Activated CD4-positive, alpha-beta T cell treated with anti-CD3 and anti-CD28 coated beads, Interleukin-2, amount 50 U/mL, for 24 hours (primary cell): ENCODE results near the gene UBE3D.
"Not testable (repeated sequence)": the region's sequence is repeated elsewhere in the genome, so short reads cannot be mapped to it uniquely, and the experiment has no call there.

Experiments used
- DNase-seq, 2 donors: peaks; one replicate each; pipeline ENCODE4 v3.0.0-alpha.2; 2020; ENCODE audit warnings: low read depth in 1 of 2, low spot score in 1 of 2

The UBE3D gene

GRCh38 chr6:83055366-83055964 lies 10.2 kb downstream of the UBE3D start:
- no peak for DNase-seq

DNA sequence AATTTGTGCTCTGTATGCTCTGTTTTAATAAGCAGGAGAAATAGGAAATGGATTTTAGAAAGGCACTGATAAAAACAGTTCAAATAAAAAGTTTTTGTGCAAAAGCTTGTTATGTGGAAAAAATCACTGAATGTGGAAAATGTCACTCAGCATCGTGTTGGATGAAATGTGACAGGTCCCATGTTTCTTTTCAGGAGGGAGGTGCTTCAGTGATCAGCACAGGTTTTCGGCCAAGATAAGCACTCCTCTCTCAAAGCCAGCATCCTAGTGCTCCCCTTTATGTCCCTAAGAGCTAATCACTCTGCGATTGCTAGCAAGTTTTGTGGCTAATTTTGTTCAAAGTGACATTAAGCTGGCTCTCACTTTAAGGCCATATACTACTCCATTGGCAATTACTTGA lies 12.0 kb downstream of the UBE3D start:
- no peak for DNase-seq

GRCh38 chr6:83051377-83052172 lies 14.1 kb downstream of the UBE3D start:
- no peak for DNase-seq

GRCh38 chr6:83047065-83047754 lies 18.4 kb downstream of the UBE3D start:
- no peak for DNase-seq

DNA sequence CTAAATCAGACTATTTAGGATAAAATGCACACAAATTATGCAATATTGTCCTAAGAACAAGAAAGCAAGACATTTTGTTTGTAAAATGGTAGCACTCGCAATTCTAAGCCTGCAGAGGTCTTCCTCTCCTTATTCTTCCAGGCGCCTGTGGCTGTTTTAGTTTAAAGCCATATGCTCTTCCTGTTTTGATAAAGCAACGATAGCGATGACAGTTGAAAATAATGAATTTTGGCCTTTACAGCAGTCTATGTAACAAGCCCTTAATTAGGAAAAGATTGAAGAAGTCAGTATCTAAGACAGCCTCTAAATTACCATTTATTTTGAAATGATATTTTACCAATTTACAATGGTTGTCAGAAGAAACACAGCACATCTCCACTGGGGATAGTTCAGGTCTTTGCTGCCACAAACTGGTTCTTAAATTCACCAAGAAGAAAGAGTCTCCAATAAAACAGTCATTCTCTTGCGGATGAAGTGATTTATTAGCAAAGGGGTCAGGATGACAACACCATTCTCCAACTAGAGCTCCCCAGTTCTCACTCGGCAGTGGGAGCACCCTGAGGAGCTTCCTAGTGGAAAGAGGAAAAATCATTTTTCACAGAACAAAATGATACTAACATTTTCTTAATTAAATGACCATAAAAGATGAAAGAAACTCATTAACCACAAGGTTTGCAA lies 21.4 kb downstream of the UBE3D start:
- no peak for DNase-seq

- no peak for DNase-seq
Observed at GRCh38 chr6:83042467-83043053, 23.1 kb downstream of the UBE3D start.

DNA sequence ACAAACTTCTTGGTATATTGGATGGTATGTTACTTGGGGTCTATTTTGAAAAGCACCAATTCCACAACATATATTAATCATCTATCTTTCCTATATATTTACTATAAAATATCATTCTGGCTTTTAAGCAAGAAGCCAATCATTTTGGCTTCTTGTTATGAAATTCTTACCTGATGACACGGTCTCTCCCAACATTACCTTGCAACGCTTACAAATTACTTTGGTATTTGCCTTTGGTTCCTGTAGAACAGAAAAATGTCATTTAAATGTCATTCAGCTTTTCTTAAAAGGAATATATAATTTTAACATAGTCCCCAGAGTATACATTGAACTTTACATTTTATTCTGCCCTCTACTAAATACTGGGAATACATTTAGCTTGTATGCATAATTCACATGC lies 27.4 kb downstream of the UBE3D start:
- no peak for DNase-seq

DNA sequence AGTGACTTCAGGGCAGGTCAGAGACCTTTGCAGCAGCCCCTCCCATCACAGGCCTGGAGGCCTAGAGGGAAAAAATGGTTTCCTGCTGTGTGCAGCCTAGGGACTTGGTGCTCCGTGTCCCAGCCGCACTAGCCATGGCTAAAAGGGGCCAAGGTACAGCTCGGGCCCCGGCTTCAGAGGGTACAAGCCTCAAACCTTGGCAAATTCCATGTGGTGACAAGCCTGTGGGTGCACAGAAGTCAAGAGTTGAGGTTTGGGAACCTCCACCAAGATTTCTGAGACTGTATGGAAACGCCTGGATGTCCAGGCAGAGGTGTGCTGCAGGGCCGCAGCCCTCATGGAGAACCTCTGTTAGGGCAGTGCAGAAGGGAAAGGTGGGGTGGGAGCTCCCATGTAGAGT lies 34.0 kb downstream of the UBE3D start:
- DNase-seq = no peak

GRCh38 chr6:83019741-83020140 lies 45.9 kb downstream of the UBE3D start:
- DNase-seq = no peak

GRCh38 chr6:83011131-83011530 lies 54.5 kb downstream of the UBE3D start:
- DNase-seq = not testable (repeated sequence)

DNA sequence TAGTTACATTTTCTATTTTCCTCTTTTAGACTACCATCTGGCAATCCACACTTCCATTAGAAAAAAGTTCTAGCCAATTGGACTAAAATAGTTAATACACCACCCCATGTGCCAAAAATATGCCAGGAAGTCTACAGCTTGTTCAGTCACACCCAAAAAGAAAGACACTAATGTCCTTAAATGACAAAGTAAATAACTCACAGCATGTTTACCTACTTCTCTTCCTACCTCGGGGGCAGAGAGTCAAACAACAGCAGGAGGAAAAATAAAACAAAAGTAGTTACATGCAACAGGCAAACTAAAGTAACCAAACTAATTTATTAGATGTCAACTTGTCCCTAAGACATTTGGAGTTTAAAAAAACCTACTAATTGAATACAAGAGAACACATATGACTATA lies 57.0 kb downstream of the UBE3D start:
- no peak for DNase-seq

DNA sequence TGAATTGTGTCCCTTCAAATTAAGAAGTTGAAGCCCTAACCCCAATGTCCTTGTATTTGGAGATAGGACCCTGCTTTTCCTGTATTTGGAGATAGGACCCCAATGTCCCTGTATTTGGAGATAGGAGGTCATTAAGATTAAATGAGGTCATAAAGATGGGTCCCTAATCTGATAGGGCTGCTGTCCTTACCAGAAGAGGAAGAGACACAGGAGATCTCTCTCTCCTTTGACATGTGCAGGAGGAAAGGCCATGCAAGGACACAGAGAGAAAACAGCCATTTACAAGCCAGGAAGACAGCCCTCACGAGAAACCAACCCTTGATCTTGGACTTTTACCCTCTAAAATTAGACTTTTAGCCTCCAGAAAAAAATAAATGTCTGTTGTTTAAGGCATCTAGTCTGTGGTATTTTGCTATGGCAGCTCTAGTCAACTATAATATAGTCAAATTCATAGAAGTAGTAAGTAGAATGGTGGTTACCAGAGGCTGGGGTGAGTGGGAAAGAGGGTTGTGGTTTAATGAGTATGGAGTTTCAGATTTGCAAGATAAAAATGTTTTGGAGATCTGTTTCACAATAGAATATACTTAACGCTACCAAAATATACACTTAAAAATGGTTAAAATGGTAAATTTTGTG lies 59.3 kb downstream of the UBE3D start:
- DNase-seq = no peak

GRCh38 chr6:82996156-82996555 lies 69.5 kb downstream of the UBE3D start:
- no peak for DNase-seq

GRCh38 chr6:82995066-82995465 lies 70.6 kb downstream of the UBE3D start:
- DNase-seq = no peak

- no peak for DNase-seq
Observed at GRCh38 chr6:82989736-82990290, 75.8 kb downstream of the UBE3D start.

- no peak for DNase-seq
Observed at GRCh38 chr6:82988930-82989351, 76.7 kb downstream of the UBE3D start.

DNA sequence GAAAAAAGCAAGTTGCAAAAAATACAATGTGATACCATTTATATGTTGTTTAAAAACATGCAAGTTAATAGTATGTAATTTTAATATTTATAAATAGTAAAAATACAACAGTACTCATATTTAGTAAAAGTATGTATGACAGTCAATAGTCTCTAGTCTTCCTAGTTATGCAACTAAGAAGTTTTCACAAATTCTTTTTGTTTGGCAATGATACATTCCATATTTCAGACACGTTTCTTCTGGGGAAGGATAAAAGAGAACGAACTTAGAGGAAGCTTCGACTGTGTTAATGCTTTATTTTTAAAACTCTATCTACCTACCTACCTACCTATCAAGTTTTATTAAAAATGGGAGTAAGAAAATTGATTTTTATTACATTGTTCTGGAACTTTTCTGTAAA lies 77.7 kb downstream of the UBE3D start:
- DNase-seq = no peak

DNA sequence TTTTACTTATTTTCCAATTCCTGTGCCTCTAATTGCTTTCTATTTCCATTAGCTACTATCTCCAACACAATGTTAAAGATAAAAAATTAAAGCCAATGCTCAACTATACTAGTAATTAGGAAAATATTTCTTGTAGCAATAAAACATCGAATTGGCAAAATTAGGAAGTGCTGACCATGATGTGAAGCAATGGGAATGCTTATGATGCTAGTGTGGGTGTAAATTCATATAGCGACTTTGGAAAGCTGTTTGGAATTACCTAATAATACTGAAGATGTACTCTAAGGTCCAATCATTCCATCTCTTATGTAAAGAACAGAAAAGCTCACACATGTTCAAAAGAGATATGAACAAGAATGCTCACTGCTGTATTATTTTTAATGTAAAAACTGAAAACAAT lies 78.2 kb downstream of the UBE3D start:
- DNase-seq = no peak

- no peak for DNase-seq
Observed at GRCh38 chr6:82984720-82985119, 80.9 kb downstream of the UBE3D start.

DNA sequence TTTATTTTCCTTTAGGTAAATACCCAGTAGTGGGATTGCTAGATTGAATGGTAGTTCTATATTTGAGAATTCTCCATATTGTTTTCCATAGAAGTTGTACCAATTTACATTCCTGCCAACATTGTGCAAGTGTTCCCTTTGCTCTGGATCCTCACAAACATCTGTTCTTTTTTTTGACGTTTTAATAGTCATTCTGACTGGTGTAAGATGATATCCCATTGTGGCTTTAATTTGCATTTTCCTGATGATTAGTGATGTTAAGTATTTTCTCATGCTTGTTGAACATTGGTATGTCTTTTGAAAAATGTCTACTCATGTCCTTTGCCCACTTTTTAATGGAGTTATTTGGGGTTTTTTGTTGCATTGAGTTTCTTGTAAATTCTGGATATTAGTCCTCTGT lies 85.6 kb downstream of the UBE3D start:
- DNase-seq = no peak

GRCh38 chr6:82979657-82980056 lies 86.0 kb downstream of the UBE3D start:
- no peak for DNase-seq
